Ishikawa (cell line): ENCODE measurements around the gene PDZD2.

ENCODE experiments used
- CREB1 ChIP-seq: IDR thresholded peaks from 2 replicates; pipeline ENCODE4 v1.6.1; 2012; ENCODE audit warnings: low read depth
- EP300 ChIP-seq: IDR thresholded peaks from 2 replicates; pipeline ENCODE4 v1.6.1; 2012; ENCODE audit warnings: borderline replicate concordance
- FOXM1 ChIP-seq: IDR thresholded peaks from 2 replicates; pipeline ENCODE4 v1.6.1; 2012; ENCODE audit warnings: low read depth, borderline replicate concordance
- RAD21 ChIP-seq: IDR thresholded peaks from 2 replicates; pipeline ENCODE4 v1.6.1; 2012; ENCODE audit warnings: low read depth
- REST ChIP-seq: IDR thresholded peaks from 2 replicates; pipeline ENCODE4 v1.6.1; 2012; ENCODE audit warnings: low read depth, mild to moderate bottlenecking
- TAF1 ChIP-seq: IDR thresholded peaks from 2 replicates; pipeline ENCODE4 v1.6.1; 2012; ENCODE audit warnings: low read depth, mild to moderate bottlenecking
- YY1 ChIP-seq: IDR thresholded peaks from 2 replicates; pipeline ENCODE4 v1.6.1; 2012; ENCODE audit warnings: low read depth
- ZBTB7A ChIP-seq: IDR thresholded peaks from 2 replicates; pipeline ENCODE4 v1.6.1; 2012; ENCODE audit warnings: low read depth
- TF ChIP-seq, protein P1 (sequence below): IDR thresholded peaks from 2 replicates; pipeline ENCODE4 v1.6.1; 2012
- TF ChIP-seq, protein P2 (sequence below): IDR thresholded peaks from 2 replicates; pipeline ENCODE4 v1.6.1; 2012

- no peak for TF ChIP-seq YY1
- TF ChIP-seq EP300: no peak
- TF ChIP-seq ZBTB7A: no peak
- TF ChIP-seq, protein P1, sequence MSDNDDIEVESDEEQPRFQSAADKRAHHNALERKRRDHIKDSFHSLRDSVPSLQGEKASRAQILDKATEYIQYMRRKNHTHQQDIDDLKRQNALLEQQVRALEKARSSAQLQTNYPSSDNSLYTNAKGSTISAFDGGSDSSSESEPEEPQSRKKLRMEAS: no peak
- TF ChIP-seq RAD21: no peak
- no peak for TF ChIP-seq REST
- no peak for TF ChIP-seq CREB1
- TF ChIP-seq TAF1: no peak
- TF ChIP-seq, protein P2, sequence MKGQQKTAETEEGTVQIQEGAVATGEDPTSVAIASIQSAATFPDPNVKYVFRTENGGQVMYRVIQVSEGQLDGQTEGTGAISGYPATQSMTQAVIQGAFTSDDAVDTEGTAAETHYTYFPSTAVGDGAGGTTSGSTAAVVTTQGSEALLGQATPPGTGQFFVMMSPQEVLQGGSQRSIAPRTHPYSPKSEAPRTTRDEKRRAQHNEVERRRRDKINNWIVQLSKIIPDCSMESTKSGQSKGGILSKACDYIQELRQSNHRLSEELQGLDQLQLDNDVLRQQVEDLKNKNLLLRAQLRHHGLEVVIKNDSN: no peak
- no peak for TF ChIP-seq FOXM1
These were observed 412.9 kb downstream of the PDZD2 start for GRCh38 chr5:32051796-32052195.
